Subcutaneous abdominal adipose tissue (tissue), 5 donors: ENCODE results near the gene KCNIP4.

Experiments
- H3K27ac ChIP-seq: one replicate; pipeline ENCODE4 v1.7.0; 2013; ENCODE audit warnings: low read depth, mild to moderate bottlenecking, inconsistent platforms, low read length, moderate library complexity
- H3K27me3 ChIP-seq, 5 donors: one replicate each; pipeline ENCODE4 v1.7.0; 2013; ENCODE audit warnings: low read length in 5 of 5, inconsistent platforms in 1 of 5; ENCODE audit not compliant: control insufficient read depth in 5 of 5, insufficient read depth in 4 of 5
- H3K36me3 ChIP-seq, 5 donors: one replicate each; pipeline ENCODE4 v1.7.0; 2013; ENCODE audit warnings: low read length in 5 of 5; ENCODE audit not compliant: control insufficient read depth in 5 of 5, insufficient read depth in 5 of 5
- H3K4me1 ChIP-seq, 5 donors: one replicate each; pipeline ENCODE4 v1.7.0; 2013; ENCODE audit warnings: low read length in 5 of 5, mild to moderate bottlenecking in 3 of 5, moderate library complexity in 1 of 5; ENCODE audit not compliant: control insufficient read depth in 5 of 5, insufficient read depth in 5 of 5
- H3K4me3 ChIP-seq, 5 donors: one replicate each; pipeline ENCODE4 v1.7.0; 2013; ENCODE audit warnings: low read length in 5 of 5, low read depth in 1 of 5
- H3K9ac ChIP-seq, 5 donors: one replicate each; pipeline ENCODE4 v1.7.0; 2013; ENCODE audit warnings: low read length in 5 of 5, mild to moderate bottlenecking in 4 of 5, moderate library complexity in 3 of 5
- H3K9me3 ChIP-seq, 5 donors: one replicate each; pipeline ENCODE4 v1.7.0; 2013; ENCODE audit warnings: low read length in 5 of 5; ENCODE audit not compliant: control insufficient read depth in 5 of 5
- donor health status: healthy.
- donor health status: healthy.
- donor health status: healthy.
- donor health status: healthy.
- donor health status: healthy.

KCNIP4 gene

DNA sequence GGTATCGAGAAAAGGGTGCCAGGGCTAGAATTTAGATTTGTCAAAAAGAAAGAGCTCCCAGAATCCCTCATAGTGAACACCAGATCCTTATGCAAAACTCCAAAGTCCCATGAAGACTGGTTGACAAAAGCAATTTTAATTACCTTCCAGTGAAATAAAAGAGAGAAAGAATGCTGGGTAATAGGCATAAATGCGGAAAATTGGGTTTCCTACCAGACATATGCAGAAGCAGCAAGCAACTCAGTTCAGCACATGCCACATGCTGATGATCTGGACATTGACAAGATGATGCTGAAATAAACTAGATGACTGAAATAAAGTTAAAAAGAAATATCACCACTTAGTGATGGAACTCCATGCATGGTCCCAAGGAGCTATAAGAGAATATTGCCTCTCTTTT is 83.9 kb downstream of the KCNIP4 start:
- Histone ChIP-seq H3K9ac (no peak overlapping the region), H3K4me1 (no peaks in the 10 kb centered on the region)

GRCh38 chr4:21862917-21863316 is 85.7 kb downstream of the KCNIP4 start:
- Histone ChIP-seq H3K9me3 (no peaks in the 10 kb centered on the region), H3K27ac (no peak overlapping the region), H3K9ac (no peak overlapping the region), H3K36me3 (no peaks in the 10 kb centered on the region), H3K4me3 (no peak overlapping the region), H3K4me1 (no peaks in the 10 kb centered on the region), H3K27me3 (no peaks in the 10 kb centered on the region)

More for the DNA sequence above, 83.9 kb downstream of the KCNIP4 start:
- no peaks in the 10 kb centered on the region for H3K9me3 ChIP-seq
- H3K27ac ChIP-seq: no peak overlapping the region
- H3K36me3 ChIP-seq: no peaks in the 10 kb centered on the region
- H3K27me3 ChIP-seq: no peaks in the 10 kb centered on the region
- H3K4me3 ChIP-seq: no peak overlapping the region

DNA sequence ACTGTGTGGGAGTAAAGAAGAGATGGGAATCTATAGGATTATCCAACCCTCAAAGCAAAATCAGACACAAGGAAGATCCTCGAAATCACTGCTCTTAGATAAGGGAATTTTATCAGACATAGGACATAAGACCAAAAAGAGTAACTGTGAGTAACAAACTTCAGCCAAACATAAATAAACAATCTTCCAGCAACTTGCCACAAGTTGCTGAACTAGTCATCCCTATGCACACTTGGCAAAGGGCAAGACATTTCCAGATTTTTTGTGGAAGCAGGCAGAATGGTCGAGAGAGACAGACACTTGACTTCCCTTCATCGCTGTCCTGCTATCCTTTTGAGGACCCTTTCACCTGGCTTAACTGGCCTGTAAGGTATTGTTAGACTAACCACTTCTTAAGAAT is 89.6 kb downstream of the KCNIP4 start:
- Histone ChIP-seq H3K27me3 (no peaks in the 10 kb centered on the region), H3K36me3 (no peaks in the 10 kb centered on the region), H3K9ac (no peak overlapping the region), H3K4me3 (no peak overlapping the region), H3K9me3 (no peaks in the 10 kb centered on the region), H3K27ac (no peak overlapping the region), H3K4me1 (no peaks in the 10 kb centered on the region)

DNA sequence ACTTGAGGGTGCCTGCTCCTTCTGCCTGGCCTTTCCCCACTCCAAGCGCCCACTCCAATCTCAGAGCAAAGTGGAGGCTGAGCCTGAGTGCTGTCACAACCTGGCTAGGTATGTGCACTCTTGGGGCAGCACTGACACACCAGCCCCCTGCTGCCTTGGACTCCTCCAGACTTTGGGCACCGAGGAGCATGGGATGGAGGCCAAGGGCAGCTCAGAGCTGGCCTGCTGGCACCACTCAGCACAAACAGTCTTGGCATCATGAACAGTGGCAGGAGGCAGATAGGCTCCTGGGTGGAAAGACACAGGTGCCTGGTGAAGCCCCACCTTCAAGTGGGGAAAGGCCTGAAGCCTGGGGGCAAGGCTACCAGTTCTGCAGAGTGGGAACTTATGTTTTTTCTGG is 91.8 kb downstream of the KCNIP4 start:
- H3K27ac ChIP-seq: no peak overlapping the region
- no peak overlapping the region for H3K4me3 ChIP-seq
- no peaks in the 10 kb centered on the region for H3K9me3 ChIP-seq
- H3K9ac ChIP-seq: no peak overlapping the region
- H3K27me3 ChIP-seq: no peaks in the 10 kb centered on the region
- H3K36me3 ChIP-seq: no peaks in the 10 kb centered on the region
- no peaks in the 10 kb centered on the region for H3K4me1 ChIP-seq

DNA sequence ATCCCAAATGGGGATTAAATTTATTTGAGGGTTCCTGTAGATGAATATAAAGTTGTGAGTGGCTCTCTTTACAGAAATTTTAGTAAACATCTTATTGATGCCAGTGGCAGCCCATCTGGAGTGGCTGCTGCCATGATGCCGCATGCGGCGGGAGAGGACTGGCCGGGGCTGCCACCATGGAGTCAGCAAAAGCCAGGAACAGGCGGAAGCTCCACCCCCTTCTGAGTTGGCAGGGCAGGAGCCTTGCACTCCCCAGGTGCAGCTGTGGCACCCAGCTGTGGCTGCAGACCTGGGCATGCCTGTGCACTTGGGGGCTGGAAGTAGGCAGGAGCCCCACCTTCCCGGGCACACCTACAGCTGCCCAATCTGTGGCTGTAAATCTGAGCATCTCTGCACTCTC is 92.3 kb downstream of the KCNIP4 start:
- Histone ChIP-seq H3K27me3 (no peaks in the 10 kb centered on the region), H3K9ac (no peak overlapping the region), H3K36me3 (no peaks in the 10 kb centered on the region), H3K27ac (no peak overlapping the region), H3K4me3 (no peak overlapping the region), H3K4me1 (no peaks in the 10 kb centered on the region), H3K9me3 (no peaks in the 10 kb centered on the region)

GRCh38 chr4:21849077-21849476 is 99.5 kb downstream of the KCNIP4 start:
- Histone ChIP-seq H3K9me3 (no peaks in the 10 kb centered on the region), H3K4me3 (no peak overlapping the region), H3K36me3 (no peaks in the 10 kb centered on the region), H3K4me1 (no peaks in the 10 kb centered on the region), H3K9ac (no peak overlapping the region), H3K27ac (no peak overlapping the region), H3K27me3 (no peaks in the 10 kb centered on the region)

DNA sequence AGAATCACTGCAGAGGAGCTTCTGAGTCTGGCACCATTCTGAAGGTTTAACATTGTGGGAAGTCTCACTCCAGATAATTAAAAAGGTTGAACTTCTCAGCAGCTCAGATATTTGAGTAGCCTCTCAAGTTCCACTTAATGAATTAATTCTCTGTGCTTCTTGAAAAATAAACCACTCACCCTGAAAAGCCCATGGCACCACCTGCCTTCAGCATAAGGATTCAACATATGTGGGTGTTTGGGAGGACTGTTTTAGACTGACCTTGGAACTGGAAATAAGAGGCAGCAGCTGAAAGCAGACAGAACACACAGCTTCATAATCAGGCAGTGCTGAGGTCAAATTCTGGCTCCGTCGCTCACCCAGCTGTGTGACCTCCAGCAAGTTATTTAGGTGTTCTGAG is 100.6 kb downstream of the KCNIP4 start:
- Histone ChIP-seq H3K27ac (no peak overlapping the region), H3K9me3 (no peaks in the 10 kb centered on the region), H3K4me1 (no peaks in the 10 kb centered on the region), H3K9ac (no peak overlapping the region), H3K27me3 (no peaks in the 10 kb centered on the region), H3K36me3 (no peaks in the 10 kb centered on the region), H3K4me3 (no peak overlapping the region)

DNA sequence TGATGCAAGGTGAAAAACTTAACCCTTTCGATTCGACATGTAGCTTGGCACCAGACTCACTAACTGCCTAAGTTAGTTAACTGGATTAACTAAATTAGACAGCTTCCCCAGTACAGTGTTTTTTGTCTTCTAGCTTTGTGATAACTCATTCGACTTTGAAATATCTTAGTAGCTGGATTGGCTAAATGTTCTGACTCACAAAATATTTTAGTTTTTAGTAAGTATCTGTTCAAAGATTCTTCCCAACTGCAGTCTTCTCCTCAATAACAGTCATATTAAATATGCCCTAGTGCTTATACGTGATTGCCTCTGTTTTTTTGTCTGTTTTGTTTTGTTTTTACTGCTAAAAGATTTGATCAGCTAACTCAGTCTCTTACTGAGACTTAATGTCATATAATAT is 102.9 kb downstream of the KCNIP4 start:
- no peaks in the 10 kb centered on the region for H3K4me1 ChIP-seq
- no peaks in the 10 kb centered on the region for H3K36me3 ChIP-seq
- H3K27me3 ChIP-seq: no peaks in the 10 kb centered on the region
- H3K9me3 ChIP-seq: no peaks in the 10 kb centered on the region
- H3K9ac ChIP-seq: no peak overlapping the region
- no peak overlapping the region for H3K27ac ChIP-seq
- no peak overlapping the region for H3K4me3 ChIP-seq

- Histone ChIP-seq H3K9ac (no peak overlapping the region), H3K4me3 (no peak overlapping the region), H3K9me3 (peaks cover 0 to 7% (median 5%) of the 10 kb centered on the region in 5 donors), H3K27ac (no peak overlapping the region), H3K4me1 (no peaks in the 10 kb centered on the region), H3K36me3 (no peaks in the 10 kb centered on the region), H3K27me3 (no peaks in the 10 kb centered on the region)
These were observed 112.9 kb downstream of the KCNIP4 start for GRCh38 chr4:21835712-21836111.

GRCh38 chr4:21830272-21830671 is 118.3 kb downstream of the KCNIP4 start:
- no peak overlapping the region for H3K4me3 ChIP-seq
- peaks cover 0 to 7% (median 5%) of the 10 kb centered on the region in 5 donors for H3K9me3 ChIP-seq
- no peak overlapping the region for H3K9ac ChIP-seq
- H3K27ac ChIP-seq: no peak overlapping the region
- H3K36me3 ChIP-seq: no peaks in the 10 kb centered on the region
- H3K4me1 ChIP-seq: no peaks in the 10 kb centered on the region
- no peaks in the 10 kb centered on the region for H3K27me3 ChIP-seq

GRCh38 chr4:21827575-21827974 is 121.0 kb downstream of the KCNIP4 start:
- Histone ChIP-seq H3K27me3 (no peaks in the 10 kb centered on the region), H3K4me1 (no peaks in the 10 kb centered on the region), H3K27ac (no peak overlapping the region), H3K9me3 (peaks cover 0 to 7% (median 5%) of the 10 kb centered on the region in 5 donors), H3K4me3 (no peak overlapping the region), H3K9ac (no peak overlapping the region), H3K36me3 (no peaks in the 10 kb centered on the region)
